H9 (cell line): ENCODE data around the gene PXK. TPM values are rescaled to one million over a fixed set of nuclear protein-coding genes. Genes with fewer than 3 reads are reported as not detected.

ENCODE experiments used
- DNase-seq: peaks from one replicate; pipeline ENCODE4 v3.0.0-alpha.2; 2017
- H2AFZ ChIP-seq: one replicate; pipeline ENCODE4 v1.6.1; 2013; ENCODE audit warnings: mild to moderate bottlenecking, low read length, control low read depth, moderate library complexity
- H2AK5ac ChIP-seq: 2 replicates; pipeline ENCODE4 v1.6.1; 2013; ENCODE audit warnings: low read length, control low read depth, mixed read lengths; ENCODE audit not compliant: insufficient read length
- H2BK120ac ChIP-seq: one replicate; pipeline ENCODE4 v1.6.1; 2013; ENCODE audit warnings: low read depth, mild to moderate bottlenecking, low read length, control low read depth, inconsistent platforms; ENCODE audit not compliant: poor library complexity, severe bottlenecking
- H2BK12ac ChIP-seq: 2 replicates; pipeline ENCODE4 v1.6.1; 2013; ENCODE audit warnings: low read length, control low read depth, mixed read lengths, low read depth; ENCODE audit not compliant: insufficient read length
- H2BK15ac ChIP-seq: 2 replicates; pipeline ENCODE4 v1.6.1; 2013; ENCODE audit warnings: low read depth, low read length, control low read depth
- H2BK20ac ChIP-seq: one replicate; pipeline ENCODE4 v1.6.1; 2013; ENCODE audit warnings: low read depth, mild to moderate bottlenecking, low read length, control low read depth, inconsistent platforms; ENCODE audit not compliant: poor library complexity, severe bottlenecking
- H2BK5ac ChIP-seq: 2 replicates; pipeline ENCODE4 v1.6.1; 2013; ENCODE audit warnings: low read length, control low read depth, mixed read lengths; ENCODE audit not compliant: insufficient read length
- H3K14ac ChIP-seq: 2 replicates; pipeline ENCODE4 v1.6.1; 2013; ENCODE audit warnings: low read length, control low read depth; ENCODE audit not compliant: insufficient read depth
- H3K18ac ChIP-seq: 2 replicates; pipeline ENCODE4 v1.6.1; 2013; ENCODE audit warnings: low read depth, mild to moderate bottlenecking, mixed read lengths, low read length, control low read depth; ENCODE audit not compliant: insufficient read length
- H3K23ac ChIP-seq: 2 replicates; pipeline ENCODE4 v1.6.1; 2013; ENCODE audit warnings: low read length, control low read depth, mixed read lengths, low read depth; ENCODE audit not compliant: insufficient read length
- H3K23me2 ChIP-seq: 2 replicates; pipeline ENCODE4 v1.6.1; 2013; ENCODE audit warnings: low read depth, mild to moderate bottlenecking, mixed read lengths, low read length, control low read depth; ENCODE audit not compliant: insufficient read length, poor library complexity, severe bottlenecking
- H3K27ac ChIP-seq: 2 replicates; pipeline ENCODE4 v1.5.1; 2013; ENCODE audit warnings: low read length, control low read depth, mixed read lengths, low read depth; ENCODE audit not compliant: insufficient read length
- H3K27me3 ChIP-seq: 2 replicates; pipeline ENCODE4 v1.6.1; 2013; ENCODE audit warnings: low read length, control low read depth, inconsistent platforms; ENCODE audit not compliant: insufficient read depth
- H3K4ac ChIP-seq: 2 replicates; pipeline ENCODE4 v1.6.1; 2013; ENCODE audit warnings: low read depth, mild to moderate bottlenecking, control low read depth, inconsistent platforms, low read length, moderate library complexity
- H3K4me1 ChIP-seq: 2 replicates; pipeline ENCODE4 v1.6.1; 2013; ENCODE audit warnings: low read length, control low read depth, inconsistent platforms; ENCODE audit not compliant: insufficient read depth
- H3K4me2 ChIP-seq: 2 replicates; pipeline ENCODE4 v1.6.1; 2013; ENCODE audit warnings: low read length, control low read depth, mixed read lengths; ENCODE audit not compliant: insufficient read length, insufficient read depth
- H3K56ac ChIP-seq: 2 replicates; pipeline ENCODE4 v1.6.1; 2013; ENCODE audit warnings: low read depth, mild to moderate bottlenecking, mixed read lengths, low read length, control low read depth; ENCODE audit not compliant: insufficient read length
- H3K79me1 ChIP-seq: 2 replicates; pipeline ENCODE4 v1.6.1; 2013; ENCODE audit warnings: low read depth, mild to moderate bottlenecking, moderate library complexity, low read length, control low read depth, inconsistent platforms; ENCODE audit not compliant: insufficient read depth, poor library complexity, severe bottlenecking
- H3K79me2 ChIP-seq: 2 replicates; pipeline ENCODE4 v1.6.1; 2013; ENCODE audit warnings: low read length, control low read depth, inconsistent platforms; ENCODE audit not compliant: insufficient read depth
- H3K9ac ChIP-seq: 2 replicates; pipeline ENCODE4 v1.6.1; 2013; ENCODE audit warnings: low read length, control low read depth, mixed read lengths; ENCODE audit not compliant: insufficient read length; ENCODE audit errors: extremely low read depth
- H3K9me3 ChIP-seq: one replicate; pipeline ENCODE4 v1.6.1; 2013; ENCODE audit warnings: low read depth, low read length, inconsistent platforms; ENCODE audit not compliant: control insufficient read depth
- H3T11ph ChIP-seq: one replicate; pipeline ENCODE4 v1.6.1; 2013; ENCODE audit warnings: mild to moderate bottlenecking, low read length, control low read depth, inconsistent platforms
- H4K20me1 ChIP-seq: one replicate; pipeline ENCODE4 v1.6.1; 2013; ENCODE audit not compliant: control insufficient read depth, insufficient read length, insufficient read depth
- H4K5ac ChIP-seq: 2 replicates; pipeline ENCODE4 v1.6.1; 2013; ENCODE audit warnings: low read depth, mild to moderate bottlenecking, mixed read lengths, low read length, control low read depth; ENCODE audit not compliant: insufficient read length
- H4K8ac ChIP-seq: replicated peaks from 2 replicates; pipeline ENCODE4 v1.6.1; 2013; ENCODE audit warnings: low read length, control low read depth, mixed read lengths, low read depth; ENCODE audit not compliant: insufficient read length
- H4K91ac ChIP-seq: 2 replicates; pipeline ENCODE4 v1.6.1; 2013; ENCODE audit warnings: low read depth, mild to moderate bottlenecking, moderate library complexity, mixed read lengths, low read length, control low read depth; ENCODE audit not compliant: insufficient read length
- H3K27ac Mint-ChIP-seq, 3 experiments: 2 replicates in 2 of 3; 3 replicates in 1 of 3; pipeline ENCODE4 v1.8.0; 2020 to 2021; ENCODE audit warnings: mixed read lengths in 3 of 3, mild to moderate bottlenecking in 1 of 3, moderate library complexity in 1 of 3
- H3K27me3 Mint-ChIP-seq: 2 replicates; pipeline ENCODE4 v1.8.0; 2021; ENCODE audit warnings: low read depth, mild to moderate bottlenecking, moderate library complexity, mixed read lengths
- H3K36me3 Mint-ChIP-seq, 3 experiments: 2 replicates in 2 of 3; 3 replicates in 1 of 3; pipeline ENCODE4 v1.8.0; 2020 to 2021; ENCODE audit warnings: low read depth in 3 of 3, mixed read lengths in 3 of 3; ENCODE audit not compliant: insufficient read depth in 1 of 3
- H3K4me1 Mint-ChIP-seq, 2 experiments: 2 replicates each; pipeline ENCODE4 v1.8.0; 2020; ENCODE audit warnings: mixed read lengths in 2 of 2
- H3K4me3 Mint-ChIP-seq, 2 experiments: 2 replicates in 1 of 2; 3 replicates in 1 of 2; pipeline ENCODE4 v1.8.0; 2020 to 2021; ENCODE audit warnings: mild to moderate bottlenecking in 2 of 2, mixed read lengths in 2 of 2, moderate library complexity in 1 of 2
- H3K9me3 Mint-ChIP-seq, 2 experiments: 2 replicates in 1 of 2; 3 replicates in 1 of 2; pipeline ENCODE4 v1.8.0; 2020; ENCODE audit warnings: mild to moderate bottlenecking in 2 of 2, mixed read lengths in 2 of 2, moderate library complexity in 1 of 2
- CTCF ChIP-seq: fragments of 200-600 bp; sonication (generic); conservative IDR thresholded peaks from 3 replicates; pipeline ENCODE4 v1.8.0; 2021; ENCODE audit warnings: antibody characterized with exemption, mild to moderate bottlenecking
- total RNA-seq: library from RNA; stranded (reverse); gene quantifications from 2 replicates; pipeline ENCODE4 v1.2.1, GENCODE V29; 2021

PXK gene
- total RNA-seq, 1 experiment from 2014 or later, result 3.3 TPM

GRCh38 chr3:58371754-58372153, 39.1 kb downstream of the PXK start:
- Histone ChIP-seq H3K56ac (no peak overlapping the region), H3K27ac (no peak overlapping the region), H4K5ac (no peak overlapping the region), H3K79me2 (no peaks in the 10 kb centered on the region), H3K4me2 (no peak overlapping the region), H3K79me1 (no peaks in the 10 kb centered on the region), H2BK12ac (no peak overlapping the region), H4K20me1 (no peaks in the 10 kb centered on the region), H3K4ac (no peak overlapping the region), H2BK20ac (no peak overlapping the region), H4K8ac (no peak overlapping the region), H2BK5ac (no peak overlapping the region), H3K23me2 (no peaks in the 10 kb centered on the region), H3T11ph (no peak overlapping the region), H3K4me1 (no peaks in the 10 kb centered on the region), H2AK5ac (no peak overlapping the region), H3K18ac (no peak overlapping the region), H3K9me3 (no peaks in the 10 kb centered on the region), H3K27me3 (no peaks in the 10 kb centered on the region), H2AFZ (no peak overlapping the region), H2BK15ac (no peak overlapping the region), H4K91ac (no peak overlapping the region), H3K9ac (no peak overlapping the region), H3K23ac (no peak overlapping the region), H3K14ac (no peak overlapping the region), H2BK120ac (no peak overlapping the region)
- Mint-ChIP-seq H3K27ac (no peak overlapping the region), H3K9me3 (no peaks in the 10 kb centered on the region), H3K4me1 (peaks cover 0 to 2% of the 10 kb centered on the region in 2 experiments; a peak in 1 of 4 replicates), H3K27me3 (no peaks in the 10 kb centered on the region), H3K36me3 (no peaks in the 10 kb centered on the region; a peak in 1 of 7 replicates), H3K4me3 (no peak overlapping the region)
- no peak for TF ChIP-seq CTCF
- no peak for DNase-seq
